ENCODE results near the gene REST.

GRCh38 chr4:56986192-56986591 is 78.5 kb downstream of the REST start:
- no peak for TF ChIP-seq EZH2phosphoT487 (IDR thresholded peaks at IDR 0.05; ENCODE audit: insufficient read depth, low read depth)
- TF ChIP-seq EZH2 (IDR thresholded peaks at IDR 0.05; ENCODE audit: insufficient read depth, poor library complexity, severe bottlenecking): no peak
